Lower leg skin (tissue), 3 donors: ENCODE measurements around the gene DKK1.

ENCODE experiments used
- POLR2A ChIP-seq, 2 donors: fragments of 450-650 bp; IDR thresholded peaks; one replicate each; pipeline ENCODE4 v1.6.1; 2016 to 2017; ENCODE audit warnings: antibody characterized with exemption in 2 of 2, mild to moderate bottlenecking in 1 of 2, moderate library complexity in 1 of 2
- TF ChIP-seq, protein P1 (sequence below), 3 donors: fragments of 450-650 bp; IDR thresholded peaks; one replicate each; pipeline ENCODE4 v1.5.1; 2016; ENCODE audit warnings: antibody characterized with exemption in 3 of 3, mild to moderate bottlenecking in 3 of 3, moderate library complexity in 2 of 3

DNA sequence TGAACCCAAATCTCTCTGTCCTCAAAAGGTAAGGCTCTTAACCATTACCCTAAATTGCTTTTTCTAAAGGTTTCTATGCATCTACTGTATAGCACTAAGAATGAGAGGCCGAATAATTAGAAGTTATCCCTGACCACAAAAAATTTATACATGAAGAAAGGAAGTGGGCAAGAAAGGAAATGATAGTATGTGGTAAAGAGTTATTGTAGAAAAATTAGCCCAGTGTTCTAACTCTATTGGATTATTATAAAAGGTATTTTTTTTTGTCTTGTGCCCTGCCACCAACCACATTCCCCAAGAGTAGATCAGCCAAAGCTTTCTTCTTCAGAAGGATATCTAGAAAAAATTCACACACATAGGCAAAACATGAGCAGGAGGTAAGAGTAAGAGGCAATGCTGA is 45.4 kb downstream of the DKK1 start:
- TF ChIP-seq, protein P1, sequence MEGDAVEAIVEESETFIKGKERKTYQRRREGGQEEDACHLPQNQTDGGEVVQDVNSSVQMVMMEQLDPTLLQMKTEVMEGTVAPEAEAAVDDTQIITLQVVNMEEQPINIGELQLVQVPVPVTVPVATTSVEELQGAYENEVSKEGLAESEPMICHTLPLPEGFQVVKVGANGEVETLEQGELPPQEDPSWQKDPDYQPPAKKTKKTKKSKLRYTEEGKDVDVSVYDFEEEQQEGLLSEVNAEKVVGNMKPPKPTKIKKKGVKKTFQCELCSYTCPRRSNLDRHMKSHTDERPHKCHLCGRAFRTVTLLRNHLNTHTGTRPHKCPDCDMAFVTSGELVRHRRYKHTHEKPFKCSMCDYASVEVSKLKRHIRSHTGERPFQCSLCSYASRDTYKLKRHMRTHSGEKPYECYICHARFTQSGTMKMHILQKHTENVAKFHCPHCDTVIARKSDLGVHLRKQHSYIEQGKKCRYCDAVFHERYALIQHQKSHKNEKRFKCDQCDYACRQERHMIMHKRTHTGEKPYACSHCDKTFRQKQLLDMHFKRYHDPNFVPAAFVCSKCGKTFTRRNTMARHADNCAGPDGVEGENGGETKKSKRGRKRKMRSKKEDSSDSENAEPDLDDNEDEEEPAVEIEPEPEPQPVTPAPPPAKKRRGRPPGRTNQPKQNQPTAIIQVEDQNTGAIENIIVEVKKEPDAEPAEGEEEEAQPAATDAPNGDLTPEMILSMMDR (IDR thresholded peaks at IDR 0.05) = no peak
- TF ChIP-seq POLR2A (IDR thresholded peaks at IDR 0.05) = no peak
